ENCODE data around the gene JPT1.

Gene JPT1

DNA sequence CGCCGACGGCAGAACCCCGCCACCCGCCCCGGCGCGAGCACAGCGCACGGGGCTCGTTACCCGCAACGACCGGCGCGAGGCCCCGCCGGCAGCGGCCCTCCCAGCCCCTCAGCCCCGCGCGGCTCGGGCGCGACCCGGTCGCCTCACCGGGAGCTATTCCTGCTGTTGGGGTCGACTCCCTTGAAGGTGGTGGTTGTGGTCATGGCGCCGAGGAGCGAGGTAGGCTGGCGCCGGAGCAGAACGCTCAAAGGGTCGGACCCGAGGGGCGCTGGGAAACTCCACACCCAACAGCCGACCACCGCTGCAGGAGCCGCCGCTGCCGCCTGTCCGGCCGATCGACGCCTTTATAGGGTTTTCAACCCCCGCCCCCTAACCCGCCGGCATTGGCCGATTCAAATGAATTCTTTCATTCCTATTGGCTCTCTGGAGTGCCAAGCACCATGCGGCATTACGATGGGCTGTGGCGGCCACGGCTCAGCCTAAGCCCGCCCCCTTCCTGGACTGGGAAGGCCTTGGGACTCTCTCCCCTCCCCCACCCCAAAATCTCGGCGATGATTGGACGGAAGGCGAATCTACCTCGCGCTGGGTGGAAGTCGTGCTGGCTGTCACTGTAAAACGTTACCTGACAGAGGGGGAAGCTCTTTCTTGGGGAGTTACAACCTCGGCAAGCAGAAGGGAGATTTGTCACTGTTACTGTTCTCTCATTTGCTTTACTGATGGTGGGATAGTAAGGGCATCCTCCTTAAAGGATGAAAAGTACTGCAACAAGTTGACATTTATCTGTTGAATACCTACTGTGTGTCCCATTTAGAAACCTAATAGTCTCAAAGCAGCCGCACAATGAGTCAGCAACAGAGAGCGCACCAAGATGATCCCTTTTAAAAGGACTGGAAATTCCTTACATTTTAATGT, at the start of gene JPT1:
JPT1 (minus strand) TSS at position 318 of the 912 bp plus-strand sequence; CDS start at position 203, 115 bp downstream.
- H3K4me3 ChIP-seq (ENCODE audit: low read length): peak within 1 kb of the TSS; percentile 85
- TF ChIP-seq, protein P1, sequence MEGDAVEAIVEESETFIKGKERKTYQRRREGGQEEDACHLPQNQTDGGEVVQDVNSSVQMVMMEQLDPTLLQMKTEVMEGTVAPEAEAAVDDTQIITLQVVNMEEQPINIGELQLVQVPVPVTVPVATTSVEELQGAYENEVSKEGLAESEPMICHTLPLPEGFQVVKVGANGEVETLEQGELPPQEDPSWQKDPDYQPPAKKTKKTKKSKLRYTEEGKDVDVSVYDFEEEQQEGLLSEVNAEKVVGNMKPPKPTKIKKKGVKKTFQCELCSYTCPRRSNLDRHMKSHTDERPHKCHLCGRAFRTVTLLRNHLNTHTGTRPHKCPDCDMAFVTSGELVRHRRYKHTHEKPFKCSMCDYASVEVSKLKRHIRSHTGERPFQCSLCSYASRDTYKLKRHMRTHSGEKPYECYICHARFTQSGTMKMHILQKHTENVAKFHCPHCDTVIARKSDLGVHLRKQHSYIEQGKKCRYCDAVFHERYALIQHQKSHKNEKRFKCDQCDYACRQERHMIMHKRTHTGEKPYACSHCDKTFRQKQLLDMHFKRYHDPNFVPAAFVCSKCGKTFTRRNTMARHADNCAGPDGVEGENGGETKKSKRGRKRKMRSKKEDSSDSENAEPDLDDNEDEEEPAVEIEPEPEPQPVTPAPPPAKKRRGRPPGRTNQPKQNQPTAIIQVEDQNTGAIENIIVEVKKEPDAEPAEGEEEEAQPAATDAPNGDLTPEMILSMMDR (conservative IDR thresholded peaks at IDR 0.05; ENCODE audit: low read length): no peak
- DNase-seq (ENCODE audit: low read depth): peak; percentile 98

- DNase-seq (ENCODE audit: low read depth): no peak
- H3K4me3 ChIP-seq (ENCODE audit: low read length): no peak overlapping the region
- TF ChIP-seq, protein P1 (conservative IDR thresholded peaks at IDR 0.05; ENCODE audit: low read length): no peak
Measured at GRCh38 chr17:75199886-75200618, 45.7 kb upstream of the JPT1 start.

DNA sequence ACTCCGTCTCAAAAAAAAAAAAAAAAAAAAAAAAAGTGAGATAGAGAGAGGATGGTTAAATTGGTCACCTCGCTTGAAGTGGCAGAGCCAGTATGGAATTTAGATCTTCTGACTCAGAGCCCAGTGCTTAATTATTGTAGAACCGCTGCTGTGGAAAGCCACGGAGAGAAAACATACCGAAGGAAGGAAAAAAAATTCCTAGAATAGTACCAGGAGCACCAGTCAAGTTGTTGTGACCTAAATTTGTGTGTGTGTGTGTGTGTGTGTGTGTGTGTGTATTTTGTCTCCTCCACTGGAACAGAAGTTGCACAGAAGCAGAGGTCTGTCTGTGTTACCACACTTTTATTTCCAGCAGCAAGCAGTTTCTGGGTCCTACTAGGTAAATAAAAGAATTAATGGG, 40.6 kb upstream of the JPT1 start:
- no peak overlapping the region for H3K4me3 ChIP-seq (ENCODE audit: low read length)
- TF ChIP-seq, protein P1 (conservative IDR thresholded peaks at IDR 0.05; ENCODE audit: low read length): no peak
- DNase-seq (ENCODE audit: low read depth): peak; percentile 49

- peak; percentile 25 for DNase-seq (ENCODE audit: low read depth)
- H3K4me3 ChIP-seq (ENCODE audit: low read length): no peak overlapping the region
- TF ChIP-seq, protein P1 (conservative IDR thresholded peaks at IDR 0.05; ENCODE audit: low read length): no peak
Measured at GRCh38 chr17:75191584-75191983, 37.3 kb upstream of the JPT1 start.

DNA sequence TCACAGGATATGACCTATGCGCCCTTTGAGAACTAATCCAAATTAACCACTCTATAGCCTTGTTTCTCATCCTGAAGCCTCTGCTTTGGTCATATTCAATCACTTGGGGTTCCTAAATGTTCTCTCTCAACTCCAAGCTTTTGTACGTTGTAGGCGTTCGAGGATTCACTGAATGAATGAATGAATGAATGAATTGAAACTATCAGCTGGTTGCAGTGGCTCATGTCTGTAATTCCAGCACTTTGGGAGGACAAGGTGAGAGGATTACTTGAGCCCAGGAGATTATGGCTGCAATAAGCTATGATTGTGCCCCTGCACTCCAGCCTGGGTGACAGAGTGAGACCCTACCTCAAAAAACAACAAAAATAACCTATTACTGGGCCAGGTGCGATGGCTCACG, 34.3 kb upstream of the JPT1 start:
- DNase-seq (ENCODE audit: low read depth): no peak
- TF ChIP-seq, protein P1 (conservative IDR thresholded peaks at IDR 0.05; ENCODE audit: low read length): no peak
- no peak overlapping the region for H3K4me3 ChIP-seq (ENCODE audit: low read length)

DNA sequence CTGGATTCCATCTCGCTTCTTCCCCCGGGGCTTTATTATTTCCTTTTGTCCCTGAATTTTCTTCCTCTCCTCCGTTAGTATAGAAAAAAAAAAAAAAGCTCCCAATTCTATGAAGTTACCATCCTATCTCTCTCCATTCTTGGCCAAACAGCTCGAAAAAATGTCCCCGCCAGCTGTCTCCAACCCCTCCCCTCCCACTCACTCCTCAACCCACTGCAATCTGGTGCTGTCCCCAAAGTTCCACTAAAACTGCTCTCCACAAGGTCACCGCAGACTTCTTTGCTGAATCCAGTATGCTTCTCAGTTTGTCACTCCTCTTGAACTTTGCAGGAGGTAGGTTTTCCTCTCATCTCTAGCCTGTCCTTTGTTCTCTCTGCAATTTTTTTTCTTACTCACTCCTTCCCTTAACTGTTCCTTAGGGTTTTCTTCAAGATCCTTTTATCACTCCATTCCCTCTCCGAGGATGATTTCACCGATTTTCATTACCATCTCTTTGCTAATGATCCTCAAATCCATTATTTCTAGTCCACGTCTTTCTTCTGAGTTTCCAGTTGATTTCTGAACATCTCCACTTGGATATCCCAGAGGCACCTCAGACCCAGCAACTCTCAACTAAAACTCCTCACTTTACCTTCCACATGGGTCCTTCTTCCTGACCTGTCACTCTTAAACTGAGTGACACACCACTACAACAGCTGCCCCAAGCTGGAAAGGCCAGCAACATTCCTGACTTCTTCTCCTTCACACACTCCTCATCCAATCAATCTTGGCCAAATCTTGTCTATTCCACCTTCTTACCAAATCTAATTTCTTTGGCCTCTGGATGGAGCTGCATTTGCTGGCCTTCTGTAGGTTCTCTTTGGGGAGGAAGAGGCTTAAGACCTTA, 29.9 kb upstream of the JPT1 start:
- H3K4me3 ChIP-seq (ENCODE audit: low read length): no peak overlapping the region
- TF ChIP-seq, protein P1 (conservative IDR thresholded peaks at IDR 0.05; ENCODE audit: low read length): no peak
- DNase-seq (ENCODE audit: low read depth): no peak
